Transverse colon (tissue), 4 donors: ENCODE results near the gene DLGAP1. TPM values are rescaled to one million over a fixed set of nuclear protein-coding genes. Genes with fewer than 3 reads are reported as not detected.

Experiments used
- DNase-seq: peaks from one replicate; pipeline ENCODE4 v3.0.0-alpha.2; 2019
- H3K27ac ChIP-seq, 4 donors: fragments of 200-600 bp; sonication (generic); 2 replicates each; pipeline ENCODE4 v1.5.1; 2016 to 2018; ENCODE audit warnings: inconsistent platforms in 4 of 4
- H3K27me3 ChIP-seq: fragments of 200-600 bp; sonication (generic); 2 replicates; pipeline ENCODE4 v1.5.1; 2017; ENCODE audit warnings: inconsistent platforms
- H3K36me3 ChIP-seq, 4 donors: fragments of 200-600 bp; sonication (generic); 2 replicates each; pipeline ENCODE4 v1.5.1; 2017 to 2019; ENCODE audit warnings: inconsistent platforms in 4 of 4
- H3K4me1 ChIP-seq, 4 donors: fragments of 200-600 bp; sonication (generic); 2 replicates each; pipeline ENCODE4 v1.5.1; 2017 to 2020; ENCODE audit warnings: inconsistent platforms in 4 of 4
- H3K4me3 ChIP-seq, 4 donors: fragments of 200-600 bp; sonication (generic); 1 replicate in 1 of 4; 2 replicates in 3 of 4; pipeline versions ENCODE4 v1.5.1 to v1.6.1; 2017 to 2019; ENCODE audit warnings: inconsistent platforms in 4 of 4
- H3K9me3 ChIP-seq, 2 donors: fragments of 200-600 bp; sonication (generic); 2 replicates each; pipeline ENCODE4 v1.5.1; 2017 to 2019; ENCODE audit warnings: inconsistent platforms in 2 of 2
- CTCF ChIP-seq, 5 experiments: fragments of 200-600 bp in 3 of 5; fragments of 450-650 bp in 2 of 5; sonication (generic) in 3 of 5; IDR thresholded peaks; 1 replicate in 2 of 5; 2 replicates in 3 of 5; pipeline ENCODE4 v1.5.1; 2016 to 2017; ENCODE audit warnings: antibody characterized with exemption in 5 of 5, inconsistent platforms in 3 of 5, mild to moderate bottlenecking in 2 of 5, moderate library complexity in 1 of 5
- EP300 ChIP-seq: sonication (generic); formaldehyde crosslinking; IDR thresholded peaks from one replicate; pipeline ENCODE4 v1.6.1; 2017; ENCODE audit warnings: antibody characterized with exemption, low read depth
- POLR2A ChIP-seq: fragments of 450-650 bp; IDR thresholded peaks from one replicate; pipeline ENCODE4 v1.6.1; 2016; ENCODE audit warnings: antibody characterized with exemption, mild to moderate bottlenecking, moderate library complexity
- POLR2AphosphoS5 ChIP-seq, 3 donors: sonication (generic); formaldehyde crosslinking; IDR thresholded peaks; one replicate each; pipeline ENCODE4 v1.6.1; 2016; ENCODE audit warnings: antibody characterized with exemption in 3 of 3
- WGBS, 2 donors: methylation state at CpG; one replicate each; pipeline ENCODE4 v1.1.5; 2018; ENCODE audit warnings: low coverage in 1 of 2; 5-methylcytosine and 5-hydroxymethylcytosine counted together
- in situ Hi-C, 4 donors: fragments of 200-750 bp; cut with MboI; loops; one replicate each; pipeline versions ENCODE4 v1.15.0 to v1.15.1; 2017; ENCODE audit warnings: low sequenced_read_pairs in 3 of 4, low pct_ligation_motif_present in 1 of 4, low pct_unique_long_range_greater_than_20kb in 1 of 4
- intact Hi-C: fragments of 100-400 bp; cut with DNase I; formaldehyde crosslinking; loops from one replicate; pipeline ENCODE4 v1.15.1; 2023; ENCODE audit warnings: low total_unique reads
- total RNA-seq, 4 donors: library from RNA; depleted of rRNA; stranded (reverse); fragments of >200 nt; gene quantifications; one replicate each; pipeline ENCODE4 v1.1.0, GENCODE V29; 2016

DLGAP1 gene
- total RNA-seq, 4 donors from 2014 or later = 2.7 to 7.2 (median 3.3) TPM

- DNase-seq = no peak
- Histone ChIP-seq H3K27me3 (no peaks in the 10 kb centered on the region), H3K4me1 (no peaks in the 10 kb centered on the region), H3K4me3 (no peak overlapping the region), H3K36me3 (no peaks in the 10 kb centered on the region), H3K9me3 (no peaks in the 10 kb centered on the region), H3K27ac (no peak overlapping the region)
- TF ChIP-seq EP300 (no peak), POLR2AphosphoS5 (IDR thresholded peaks at IDR 0.05) (no peak), POLR2A (no peak)
- intact Hi-C loops (no loop called here), in situ Hi-C loops (no loop called here)
- WGBS, 2 donors = 88 to 90% methylated on average over 3 to 4 of the region's 4 CpGs
Measured at GRCh38 chr18:3931542-3932112, 523.5 kb downstream of the DLGAP1 start.

DNA sequence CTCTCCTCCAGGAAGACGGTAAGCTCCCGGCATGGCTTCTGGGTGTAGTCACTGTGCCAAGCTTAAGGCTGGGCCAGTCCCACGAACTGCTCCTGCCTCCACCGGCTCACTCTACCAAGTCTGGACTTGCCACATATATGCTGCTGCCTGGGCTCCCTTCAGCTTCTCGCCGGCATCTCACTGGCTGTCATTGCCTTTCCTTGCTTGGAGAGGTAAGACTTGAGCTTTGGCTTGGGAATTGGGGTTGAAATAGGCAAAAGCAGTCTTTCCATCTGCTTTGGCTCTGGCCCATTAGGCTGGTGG, 524.1 kb downstream of the DLGAP1 start:
- TF ChIP-seq POLR2A (no peak), CTCF (IDR thresholded peaks at IDR 0.05) (no peak), EP300 (no peak), POLR2AphosphoS5 (IDR thresholded peaks at IDR 0.05) (no peak)

DNA sequence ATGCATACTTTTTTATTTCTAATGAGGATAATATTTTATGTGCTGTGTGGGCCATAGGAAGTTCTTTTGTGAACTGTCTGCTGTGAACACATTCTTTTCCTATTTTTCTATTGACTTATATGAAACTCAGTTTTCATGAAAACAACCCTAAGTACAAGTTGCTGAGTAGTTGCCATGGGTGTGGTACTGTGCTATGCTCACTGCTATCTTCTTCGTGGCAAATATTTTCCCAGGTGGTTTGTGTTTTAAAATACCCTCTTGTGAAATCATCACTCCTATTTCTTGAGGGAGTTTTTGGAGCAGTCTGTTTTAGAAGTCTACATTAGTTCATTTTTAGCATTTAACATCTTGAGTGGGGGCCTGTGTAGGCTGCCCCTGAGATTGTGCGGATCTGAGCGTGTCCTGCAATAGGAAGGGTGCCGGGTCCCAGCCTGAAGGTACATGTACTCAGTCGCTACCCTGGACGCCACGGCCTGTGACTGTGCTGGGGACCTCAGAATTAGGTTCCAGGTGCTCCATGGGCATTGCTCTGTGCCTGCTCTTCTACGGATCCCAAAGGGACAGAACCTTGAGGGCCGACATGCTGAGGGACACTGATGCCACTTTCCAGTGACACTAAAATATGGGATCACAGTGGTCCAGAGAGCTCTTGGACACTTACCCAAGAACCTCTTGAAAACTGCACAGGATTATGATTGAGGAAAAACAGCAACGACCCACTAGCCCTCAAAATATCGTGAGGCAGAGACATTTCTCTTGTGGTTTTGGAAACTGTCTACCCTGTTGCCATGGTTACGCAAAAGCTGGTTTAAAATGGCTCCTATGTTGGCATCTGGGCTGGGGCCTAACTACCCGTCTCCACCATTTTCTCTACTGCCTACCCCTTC, 524.7 kb downstream of the DLGAP1 start:
- WGBS, 2 donors = 83 to 89% methylated on average over 3 to 13 of the region's 13 CpGs
- Histone ChIP-seq H3K36me3 (no peaks in the 10 kb centered on the region), H3K4me1 (no peaks in the 10 kb centered on the region), H3K4me3 (no peak overlapping the region), H3K27me3 (no peaks in the 10 kb centered on the region), H3K9me3 (no peaks in the 10 kb centered on the region), H3K27ac (no peak overlapping the region)
- intact Hi-C loops (no loop called here), in situ Hi-C loops (no loop called here)
- DNase-seq = no peak
- TF ChIP-seq POLR2AphosphoS5 (IDR thresholded peaks at IDR 0.05) = no peak

More for the DNA sequence above, 524.1 kb downstream of the DLGAP1 start:
- Histone ChIP-seq H3K27me3 (no peaks in the 10 kb centered on the region), H3K9me3 (no peaks in the 10 kb centered on the region), H3K36me3 (no peaks in the 10 kb centered on the region), H3K4me1 (no peaks in the 10 kb centered on the region), H3K27ac (no peak overlapping the region), H3K4me3 (no peak overlapping the region)
- intact Hi-C loops (no loop called here), in situ Hi-C loops (no loop called here)
- WGBS, 2 donors = 93 to 95% methylated on average over 3 to 6 of the region's 6 CpGs
- DNase-seq = no peak

DNA sequence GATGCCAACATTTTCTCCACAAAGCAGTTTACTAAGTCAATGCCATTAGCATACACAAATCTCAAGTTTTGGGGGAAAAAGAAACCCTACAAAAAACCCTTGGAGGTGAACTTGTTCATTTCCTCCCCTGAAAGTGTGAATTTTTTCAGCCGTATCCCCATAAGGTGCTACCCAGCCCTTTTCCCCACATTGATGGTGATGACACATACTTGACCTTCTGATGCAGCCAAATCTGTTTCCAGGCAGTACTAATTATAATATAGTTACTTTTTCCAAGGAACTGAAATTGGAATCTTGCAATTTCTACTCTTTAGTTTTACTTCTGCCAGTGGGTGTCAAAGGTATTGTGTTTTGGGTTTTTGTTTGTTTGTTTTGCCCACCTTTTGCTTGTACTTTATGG, 530.7 kb downstream of the DLGAP1 start:
- H3K4me3 ChIP-seq = no peak overlapping the region
- no peaks in the 10 kb centered on the region for H3K9me3 ChIP-seq
- DNase-seq = no peak
- H3K4me1 ChIP-seq = no peaks in the 10 kb centered on the region
- in situ Hi-C loops (no loop called here), intact Hi-C loops (no loop called here)
- no peak overlapping the region for H3K27ac ChIP-seq
- H3K27me3 ChIP-seq = no peaks in the 10 kb centered on the region
- 57 to 65% methylated on average over 1 of the region's 1 CpG for WGBS, 2 donors
- TF ChIP-seq POLR2A (no peak), POLR2AphosphoS5 (IDR thresholded peaks at IDR 0.05) (no peak)
- no peaks in the 10 kb centered on the region for H3K36me3 ChIP-seq

DNA sequence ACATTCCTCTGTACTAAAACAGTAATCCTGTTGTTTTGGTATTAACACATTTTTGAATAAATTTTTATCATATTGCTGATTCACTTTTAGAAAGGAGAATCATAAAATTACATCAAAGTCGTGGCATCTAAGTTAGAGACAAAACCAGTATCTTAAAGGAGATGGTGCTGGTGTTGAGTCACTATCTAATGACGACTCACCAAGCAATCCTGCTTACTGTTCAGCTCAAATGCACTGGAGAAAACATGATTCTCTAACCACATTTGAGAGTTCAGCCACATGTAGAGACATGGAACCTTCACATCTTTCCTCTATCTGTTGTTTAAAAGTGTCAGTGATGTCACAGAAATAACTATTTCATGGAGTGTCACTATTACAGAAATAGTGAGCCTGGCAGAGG, 531.4 kb downstream of the DLGAP1 start:
- no peaks in the 10 kb centered on the region for H3K4me1 ChIP-seq
- DNase-seq = no peak
- no peaks in the 10 kb centered on the region for H3K9me3 ChIP-seq
- TF ChIP-seq CTCF (IDR thresholded peaks at IDR 0.05) = no peak
- TF ChIP-seq POLR2AphosphoS5 (IDR thresholded peaks at IDR 0.05) = no peak
- no peak for TF ChIP-seq EP300
- TF ChIP-seq POLR2A = no peak
- 40 to 61% methylated on average over 2 of the region's 2 CpGs for WGBS, 2 donors
- no peaks in the 10 kb centered on the region for H3K27me3 ChIP-seq
- intact Hi-C loops (no loop called here), in situ Hi-C loops (no loop called here)
- H3K36me3 ChIP-seq = no peaks in the 10 kb centered on the region
- H3K4me3 ChIP-seq = no peak overlapping the region
- H3K27ac ChIP-seq = no peak overlapping the region
